ENCODE data around the gene CHMP1A. TPM values are rescaled to one million over a fixed set of nuclear protein-coding genes. Genes with fewer than 3 reads are reported as not detected.

Gene CHMP1A
- total RNA-seq, 1 experiment from 2014 or later, result 47.8 TPM

Other genes starting within 250 kb of the CHMP1A start
- 49.2 and 56.1 TPM in 2 replicates for gene ANKRD11, start 167.1 kb downstream of the CHMP1A start, total RNA-seq (2014; rRNA removed; shearing (Covaris generic))
- gene SPG7, start 149.3 kb downstream of the CHMP1A start, total RNA-seq (2014; rRNA removed; shearing (Covaris generic)), result 68.3 and 94.2 TPM in 2 replicates
- gene RPL13, start 97.0 kb downstream of the CHMP1A start, total RNA-seq (2014; rRNA removed; shearing (Covaris generic)), result 6,150 and 6,947 TPM in 2 replicates
- gene CPNE7, start 82.0 kb downstream of the CHMP1A start, total RNA-seq (2014; rRNA removed; shearing (Covaris generic)), result 38.5 and 43.1 TPM in 2 replicates
- 0.17 TPM in 1 of 2 replicates, not detected in the other for gene DPEP1, start 44.1 kb downstream of the CHMP1A start, total RNA-seq (2014; rRNA removed; shearing (Covaris generic))
- gene SPATA33, start 128 bp upstream of the CHMP1A start, total RNA-seq (2014; rRNA removed; shearing (Covaris generic)), result 4.0 and 4.8 TPM in 2 replicates
- 30.2 and 42.3 TPM in 2 replicates for gene CDK10, start 29.0 kb upstream of the CHMP1A start, total RNA-seq (2014; rRNA removed; shearing (Covaris generic))
- 14.4 and 14.9 TPM in 2 replicates for gene SPATA2L, start 44.0 kb upstream of the CHMP1A start, total RNA-seq (2014; rRNA removed; shearing (Covaris generic))
- 5.7 and 6.3 TPM in 2 replicates for gene VPS9D1, start 63.2 kb upstream of the CHMP1A start, total RNA-seq (2014; rRNA removed; shearing (Covaris generic))
- 15.5 and 18.0 TPM in 2 replicates for gene ZNF276, start 63.8 kb upstream of the CHMP1A start, total RNA-seq (2014; rRNA removed; shearing (Covaris generic))
- gene FANCA, start 158.9 kb upstream of the CHMP1A start, total RNA-seq (2014; rRNA removed; shearing (Covaris generic)), result 22.6 and 32.5 TPM in 2 replicates
- gene SPIRE2, start 170.8 kb upstream of the CHMP1A start, total RNA-seq (2014; rRNA removed; shearing (Covaris generic)), result 29.1 and 34.1 TPM in 2 replicates
- gene TCF25, start 215.9 kb upstream of the CHMP1A start, total RNA-seq (2014; rRNA removed; shearing (Covaris generic)), result 70.3 and 71.4 TPM in 2 replicates